Measurements from ENCODE around the gene C4orf36. TPM values are rescaled to one million over a fixed set of nuclear protein-coding genes. Genes with fewer than 3 reads are reported as not detected.

C4orf36 gene
- total RNA-seq, 2 experiments from 2014 or later = not detected

DNA sequence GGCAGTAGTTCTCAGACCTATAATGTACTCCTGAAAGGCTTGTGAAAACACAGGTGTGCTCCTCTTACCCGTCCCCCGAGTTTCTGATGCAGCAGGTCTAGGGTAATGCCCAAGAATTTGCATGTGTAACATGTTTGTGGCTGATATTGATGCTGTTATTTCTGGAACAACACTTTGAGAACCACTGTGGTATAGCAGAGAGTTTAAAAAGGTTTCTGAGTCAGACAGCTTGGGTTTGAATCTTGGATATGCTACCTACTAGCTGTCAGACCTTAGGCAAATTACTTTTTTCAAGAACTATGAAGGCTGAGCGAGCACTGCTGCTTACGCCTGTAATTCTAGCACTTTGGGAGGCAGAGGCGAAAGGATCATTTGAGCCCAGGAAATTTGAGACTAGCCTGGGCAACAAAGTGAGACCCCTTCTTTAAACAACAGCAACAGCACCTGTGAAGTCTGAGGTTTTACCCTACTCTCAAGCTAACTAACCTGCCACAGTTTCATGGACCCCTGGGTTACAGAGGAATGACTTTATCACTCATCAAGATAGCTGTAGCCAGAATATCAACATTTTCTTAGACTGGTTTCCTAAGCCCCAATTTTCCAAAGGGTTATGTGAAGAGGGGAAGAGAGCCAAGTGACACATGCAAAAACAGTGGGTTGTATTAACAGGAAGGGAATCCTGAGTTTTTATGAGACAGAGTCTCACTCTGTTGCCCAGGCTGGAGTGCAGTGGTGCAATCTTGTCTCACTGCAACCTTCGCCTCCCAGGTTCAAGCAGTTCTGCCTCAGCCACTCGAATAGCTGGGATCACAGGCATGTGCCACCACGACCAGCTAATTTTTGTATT is 47.7 kb upstream of the C4orf36 start:
- CTCF ChIA-PET = interaction anchor here (0.7 to 3.8 kb wide), 6 partner anchors 18 to 162 kb away, joined by 3 to 15 read pairs (median 4); no protein-coding TSS in a partner anchor
- Mint-ChIP-seq H3K9me3 (no peaks in the 10 kb centered on the region), H3K36me3 (ENCODE audit: low read depth) (peaks cover 8% of the 10 kb centered on the region), H3K4me3 (peak overlapping the region; percentile 80), H3K27me3 (no peaks in the 10 kb centered on the region), H3K27ac (peak overlapping the region; percentile 94), H3K4me1 (ENCODE audit: low read depth) (peaks cover 67% of the 10 kb centered on the region)
- Histone ChIP-seq H3K27ac (ENCODE audit: low read depth in 1 of 2, low read length in 2 of 2) (peak overlapping the region; percentile 57 to 64), H3K4me1 (ENCODE audit: insufficient read depth, low read length) (peaks cover 46% of the 10 kb centered on the region), H3K4me3 (ENCODE audit: low read length) (peak overlapping the region; percentile 9), H3K27me3 (ENCODE audit: control insufficient read depth in 1 of 2, insufficient read depth in 2 of 2, low read length in 2 of 2) (no peaks in the 10 kb centered on the region), H3K9me3 (ENCODE audit: control insufficient read depth in 1 of 2, insufficient read depth in 1 of 2, low read length in 2 of 2) (no peaks in the 10 kb centered on the region), H3K36me3 (ENCODE audit: insufficient read depth, low read length) (no peaks in the 10 kb centered on the region)
- DNase-seq = peak in 6 of 14 experiments; percentile 6 to 48 (median 23)
- POLR2A ChIA-PET = interaction anchor here (0.6 to 13.4 kb wide), 5 partner anchors 17 to 145 kb away, joined by 3 to 351 read pairs (median 5); no protein-coding TSS in a partner anchor
- TF ChIP-seq, protein P1, sequence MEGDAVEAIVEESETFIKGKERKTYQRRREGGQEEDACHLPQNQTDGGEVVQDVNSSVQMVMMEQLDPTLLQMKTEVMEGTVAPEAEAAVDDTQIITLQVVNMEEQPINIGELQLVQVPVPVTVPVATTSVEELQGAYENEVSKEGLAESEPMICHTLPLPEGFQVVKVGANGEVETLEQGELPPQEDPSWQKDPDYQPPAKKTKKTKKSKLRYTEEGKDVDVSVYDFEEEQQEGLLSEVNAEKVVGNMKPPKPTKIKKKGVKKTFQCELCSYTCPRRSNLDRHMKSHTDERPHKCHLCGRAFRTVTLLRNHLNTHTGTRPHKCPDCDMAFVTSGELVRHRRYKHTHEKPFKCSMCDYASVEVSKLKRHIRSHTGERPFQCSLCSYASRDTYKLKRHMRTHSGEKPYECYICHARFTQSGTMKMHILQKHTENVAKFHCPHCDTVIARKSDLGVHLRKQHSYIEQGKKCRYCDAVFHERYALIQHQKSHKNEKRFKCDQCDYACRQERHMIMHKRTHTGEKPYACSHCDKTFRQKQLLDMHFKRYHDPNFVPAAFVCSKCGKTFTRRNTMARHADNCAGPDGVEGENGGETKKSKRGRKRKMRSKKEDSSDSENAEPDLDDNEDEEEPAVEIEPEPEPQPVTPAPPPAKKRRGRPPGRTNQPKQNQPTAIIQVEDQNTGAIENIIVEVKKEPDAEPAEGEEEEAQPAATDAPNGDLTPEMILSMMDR (IDR thresholded peaks at IDR 0.05) = no peak
- intact Hi-C loops (cut with DNase I, micrococcal nuclease) = loop anchor here (5.0 to 10.0 kb wide), 4 partner anchors 32 to 1655 kb away; partner anchors contain the start of genes HERC3 (in 1 of the 2), HERC5 (in 1 of the 2) and HSD17B11 (in 1 of the 2)
- ATAC-seq (ENCODE audit: poor library complexity) = no peak

DNA sequence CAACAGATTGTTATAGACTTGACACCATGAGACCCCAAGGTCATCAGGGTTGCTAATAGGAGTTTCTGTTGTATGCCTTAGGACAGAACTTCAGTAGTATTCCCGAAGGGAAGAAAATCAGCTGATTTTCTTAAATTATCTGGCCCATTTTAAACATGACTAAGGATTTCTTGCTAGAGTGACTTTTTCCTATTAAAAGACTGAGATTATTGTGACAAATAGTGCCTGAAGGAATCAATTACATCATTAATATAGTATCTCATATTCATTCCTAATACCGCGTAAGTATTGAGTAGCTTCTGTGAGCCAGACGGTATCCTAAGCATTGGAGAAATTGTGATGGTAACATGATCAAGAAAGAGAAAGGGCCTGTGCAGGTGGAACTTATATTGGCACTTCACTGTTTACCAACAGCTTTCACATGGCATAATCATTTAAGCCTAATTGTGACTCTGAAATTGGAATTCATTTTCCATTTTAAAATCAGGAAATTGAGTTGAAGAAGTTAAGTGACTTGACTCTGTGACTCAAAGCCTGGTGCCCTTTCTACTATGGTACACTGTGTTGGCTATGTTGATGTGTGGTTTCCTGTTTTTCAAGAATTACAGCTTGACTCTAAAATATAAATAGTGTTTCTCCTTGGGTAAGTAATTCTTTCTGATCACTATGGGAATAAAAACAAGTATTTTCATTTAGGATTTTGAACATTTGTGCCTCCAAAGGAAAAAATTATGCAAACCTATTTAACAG is 46.7 kb upstream of the C4orf36 start:
- H3K27me3 ChIP-seq (ENCODE audit: control insufficient read depth in 1 of 2, insufficient read depth in 2 of 2, low read length in 2 of 2) = no peaks in the 10 kb centered on the region
- Mint-ChIP-seq H3K4me1 (ENCODE audit: low read depth) (peaks cover 68% of the 10 kb centered on the region), H3K27ac (peak overlapping the region; percentile 94), H3K36me3 (ENCODE audit: low read depth) (peaks cover 8% of the 10 kb centered on the region), H3K9me3 (no peaks in the 10 kb centered on the region), H3K27me3 (no peaks in the 10 kb centered on the region), H3K4me3 (peak overlapping the region; percentile 80)
- TF ChIP-seq, protein P1 (IDR thresholded peaks at IDR 0.05) = no peak
- peak overlapping the region; percentile 57 to 64 for H3K27ac ChIP-seq (ENCODE audit: low read depth in 1 of 2, low read length in 2 of 2)
- H3K9me3 ChIP-seq (ENCODE audit: control insufficient read depth in 1 of 2, insufficient read depth in 1 of 2, low read length in 2 of 2) = no peaks in the 10 kb centered on the region
- DNase-seq (peak in 4 of 14 experiments; percentile 20 to 60 (median 54)), ATAC-seq (ENCODE audit: poor library complexity) (no peak)
- intact Hi-C loops (cut with DNase I, micrococcal nuclease) = loop anchor here (5.0 to 10.0 kb wide), 4 partner anchors 33 to 1656 kb away; partner anchors contain the start of genes HERC3 (in 1 of the 2), HERC5 (in 1 of the 2) and HSD17B11 (in 1 of the 2)
- peaks cover 50% of the 10 kb centered on the region for H3K4me1 ChIP-seq (ENCODE audit: insufficient read depth, low read length)
- H3K4me3 ChIP-seq (ENCODE audit: low read length) = peak overlapping the region; percentile 9
- H3K36me3 ChIP-seq (ENCODE audit: insufficient read depth, low read length) = no peaks in the 10 kb centered on the region
- ChIA-PET POLR2A (interaction anchor here (0.6 to 13.4 kb wide), 5 partner anchors 16 to 146 kb away, joined by 3 to 351 read pairs (median 5); no protein-coding TSS in a partner anchor), CTCF (interaction anchor here (0.5 to 3.8 kb wide), 7 partner anchors 17 to 163 kb away, joined by 3 to 15 read pairs (median 3); no protein-coding TSS in a partner anchor)
